Measurements from ENCODE around the gene RPL10A. TPM values are rescaled to one million over a fixed set of nuclear protein-coding genes. Genes with fewer than 3 reads are reported as not detected.

The RPL10A gene
- total and polyA plus RNA-seq, 2 of the 8 experiments (the other 6 are each of a cell fraction or from before 2014, with no cell fraction given), result 1,893 to 2,948 TPM

DNA sequence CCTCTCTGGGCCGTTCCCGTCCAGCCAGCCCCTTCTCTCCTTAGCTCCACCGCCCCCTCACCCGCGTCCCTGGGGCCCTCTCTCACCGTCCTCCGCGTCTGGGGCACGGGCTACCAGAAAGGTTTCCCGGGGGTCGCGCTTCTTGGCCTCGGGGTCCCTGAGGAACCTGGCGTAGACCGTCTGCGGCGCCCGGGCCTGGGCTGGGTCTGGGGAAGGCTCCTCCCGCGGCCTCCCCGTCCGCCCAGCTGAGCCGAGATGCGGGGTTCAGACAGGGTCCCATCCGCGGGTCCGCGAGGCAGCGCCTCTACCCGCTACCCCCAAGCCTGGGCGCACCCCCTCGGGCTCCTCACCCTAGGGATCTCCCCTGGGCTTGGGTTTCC, 43.4 kb downstream of the RPL10A start:
- Histone ChIP-seq H3K27me3 (replicated peaks in 1 of 4; ENCODE audit: control insufficient read depth in 3 of 4, extremely low read depth in 1 of 4, insufficient read depth in 3 of 4, low read length in 3 of 4) (peaks cover 0 to 17% (median 6%) of the 10 kb centered on the region in 4 experiments; a peak in 5 of 7 replicates), H2AK5ac (ENCODE audit: low read depth, low read length) (no peak overlapping the region), H3K79me2 (ENCODE audit: control insufficient read depth in 1 of 2, insufficient read depth in 2 of 2, low read length in 2 of 2) (no peaks in the 10 kb centered on the region), H4K91ac (replicated peaks; ENCODE audit: insufficient read length, low read length) (no peak overlapping the region), H2BK5ac (ENCODE audit: low read depth, low read length) (no peak overlapping the region), H3K79me1 (ENCODE audit: low read depth, low read length) (no peaks in the 10 kb centered on the region), H3K23me2 (ENCODE audit: low read depth, low read length) (no peaks in the 10 kb centered on the region; the same call in 1 of the 2 replicates), H2BK20ac (ENCODE audit: low read length) (no peak overlapping the region), H3K14ac (ENCODE audit: insufficient read length) (no peak overlapping the region), H3K4me3 (ENCODE audit: extremely low read depth in 1 of 4, insufficient read depth in 2 of 4, low read depth in 3 of 4, low read length in 4 of 4) (peak overlapping the region; percentile 30 to 67 (median 41)), H2BK120ac (replicated peaks; ENCODE audit: low read depth, low read length) (no peak overlapping the region), H4K5ac (ENCODE audit: insufficient read length, low read depth, low read length) (no peak overlapping the region), H3K23ac (ENCODE audit: insufficient read length) (no peak overlapping the region), H4K8ac (ENCODE audit: extremely low read depth, insufficient read depth, low read length) (peak overlapping the region; percentile 82), H3K56ac (replicated peaks; ENCODE audit: insufficient read length, low read depth, low read length) (peak overlapping the region; percentile 6), H3K4me2 (ENCODE audit: insufficient read depth in 1 of 2, low read depth in 2 of 2, low read length in 2 of 2) (peak overlapping the region; percentile 81 to 88), H4K20me1 (replicated peaks in 1 of 2; ENCODE audit: control insufficient read depth in 1 of 2, insufficient read depth in 2 of 2, low read length in 2 of 2) (no peaks in the 10 kb centered on the region), H3K27ac (ENCODE audit: low read depth, low read length) (no peak overlapping the region), H3K9ac (replicated peaks in 1 of 4; ENCODE audit: extremely low read depth in 1 of 4, low read depth in 3 of 4, low read length in 3 of 4) (no peak overlapping the region; a peak in 2 of 7 replicates), H3K4ac (replicated peaks; ENCODE audit: insufficient read length, low read depth, low read length) (no peak overlapping the region), H3K4me1 (replicated peaks in 1 of 4; ENCODE audit: control insufficient read depth in 3 of 4, insufficient read depth in 4 of 4, low read length in 3 of 4) (peaks cover 6 to 31% (median 21%) of the 10 kb centered on the region in 4 experiments), H3K9me3 (ENCODE audit: insufficient read depth in 2 of 2, low read depth in 1 of 2, low read length in 1 of 2) (no peaks in the 10 kb centered on the region), H2BK15ac (ENCODE audit: low read length) (no peak overlapping the region), H2BK12ac (ENCODE audit: low read depth, low read length) (no peak overlapping the region), H2AFZ (ENCODE audit: low read length) (0 out of 2 replicates have a peak overlapping the region, but pooled peaks have one; percentile 16), H3K36me3 (ENCODE audit: control insufficient read depth in 2 of 4, insufficient read depth in 4 of 4, low read length in 3 of 4) (no peaks in the 10 kb centered on the region), H3K18ac (ENCODE audit: extremely low read depth, low read length) (peak overlapping the region; percentile 71)
- CTCF ChIA-PET (ENCODE audit: partially characterized antibody), result no interaction called here
- WGBS, 2 experiments (ENCODE audit: extremely low coverage in 1 of 2, insufficient coverage in 1 of 2, insufficient read length in 1 of 2, insufficient replicate concordance in 2 of 2, low coverage in 1 of 2, low lambda C conversion rate in 2 of 2, missing lambda C conversion rate in 1 of 2), result 17% methylated on average over 20 of the region's 32 CpGs; no CpG with 5 or more reads in 1 of the 2 experiments
- DNase-seq (ENCODE audit: low read depth in 1 of 2, low spot score in 2 of 2), result no peak
- FAIRE-seq, result no peak
- POLR2A ChIA-PET (ENCODE audit: partially characterized antibody), result interaction anchor here (8.4 to 37.6 kb wide), 2 partner anchors 15 to 34 kb away, joined by 54 to 1319 read pairs; partner anchors contain the start of genes RPL10A and TEAD3
- no peak for TF ChIP-seq BRCA1 (IDR thresholded peaks at IDR 0.05; ENCODE audit: low read depth, low read length)
- no peak for TF ChIP-seq CREB1 (IDR thresholded peaks at IDR 0.05)
- TF ChIP-seq CTBP2 (IDR thresholded peaks at IDR 0.05; ENCODE audit: borderline replicate concordance, insufficient read depth, insufficient read length, low read length), result no peak
- no peak for TF ChIP-seq KDM5A (IDR thresholded peaks at IDR 0.05; ENCODE audit: low read length)
- no peak for TF ChIP-seq HDAC2 (IDR thresholded peaks at IDR 0.05; ENCODE audit: borderline replicate concordance in 1 of 2, low read depth in 2 of 2, low read length in 2 of 2)
- TF ChIP-seq, protein P1, sequence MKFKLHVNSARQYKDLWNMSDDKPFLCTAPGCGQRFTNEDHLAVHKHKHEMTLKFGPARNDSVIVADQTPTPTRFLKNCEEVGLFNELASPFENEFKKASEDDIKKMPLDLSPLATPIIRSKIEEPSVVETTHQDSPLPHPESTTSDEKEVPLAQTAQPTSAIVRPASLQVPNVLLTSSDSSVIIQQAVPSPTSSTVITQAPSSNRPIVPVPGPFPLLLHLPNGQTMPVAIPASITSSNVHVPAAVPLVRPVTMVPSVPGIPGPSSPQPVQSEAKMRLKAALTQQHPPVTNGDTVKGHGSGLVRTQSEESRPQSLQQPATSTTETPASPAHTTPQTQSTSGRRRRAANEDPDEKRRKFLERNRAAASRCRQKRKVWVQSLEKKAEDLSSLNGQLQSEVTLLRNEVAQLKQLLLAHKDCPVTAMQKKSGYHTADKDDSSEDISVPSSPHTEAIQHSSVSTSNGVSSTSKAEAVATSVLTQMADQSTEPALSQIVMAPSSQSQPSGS (IDR thresholded peaks at IDR 0.05; ENCODE audit: low read length), result no peak
- no peak for TF ChIP-seq PHF8 (conservative IDR thresholded peaks at IDR 0.05; ENCODE audit: low read depth, low read length)
- TF ChIP-seq TAF1 (IDR thresholded peaks at IDR 0.05; ENCODE audit: low read depth, low read length), result no peak
- TF ChIP-seq, protein P2, sequence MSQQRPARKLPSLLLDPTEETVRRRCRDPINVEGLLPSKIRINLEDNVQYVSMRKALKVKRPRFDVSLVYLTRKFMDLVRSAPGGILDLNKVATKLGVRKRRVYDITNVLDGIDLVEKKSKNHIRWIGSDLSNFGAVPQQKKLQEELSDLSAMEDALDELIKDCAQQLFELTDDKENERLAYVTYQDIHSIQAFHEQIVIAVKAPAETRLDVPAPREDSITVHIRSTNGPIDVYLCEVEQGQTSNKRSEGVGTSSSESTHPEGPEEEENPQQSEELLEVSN (IDR thresholded peaks at IDR 0.05), result no peak
- TF ChIP-seq TAF7 (optimal IDR thresholded peaks at IDR 0.05; ENCODE audit: borderline replicate concordance, low read depth, low read length), result no peak
- TF ChIP-seq POU5F1 (IDR thresholded peaks at IDR 0.05; ENCODE audit: low read depth, low read length), result no peak

Measured in H1 (cell line).